Mesenchymal stem cell (in vitro differentiated cells and primary cell): ENCODE data around the gene SLC35F1.
A peak's percentile ranks its signal among the peaks of the same experiment; 100 is the strongest.

Experiments
- DNase-seq: peaks from one replicate; pipeline ENCODE4 v3.0.0-alpha.2; 2013
- H2AFZ ChIP-seq: one replicate; pipeline ENCODE4 v1.6.1; 2013; ENCODE audit warnings: low read depth, mild to moderate bottlenecking, control low read depth, inconsistent platforms, low read length, moderate library complexity
- H2AK5ac ChIP-seq: 2 replicates; pipeline ENCODE4 v1.6.1; 2013; ENCODE audit warnings: low read length, moderate library complexity, mild to moderate bottlenecking, inconsistent platforms; ENCODE audit not compliant: severe bottlenecking
- H2BK120ac ChIP-seq: one replicate; pipeline ENCODE4 v1.6.1; 2013; ENCODE audit warnings: low read depth, mild to moderate bottlenecking, inconsistent platforms, low read length, moderate library complexity
- H2BK12ac ChIP-seq, 2 experiments: one replicate each; pipeline ENCODE4 v1.6.1; 2013; ENCODE audit warnings: inconsistent platforms in 2 of 2, low read length in 2 of 2, mild to moderate bottlenecking in 2 of 2, moderate library complexity in 2 of 2, control low read depth in 1 of 2
- H2BK15ac ChIP-seq: one replicate; pipeline ENCODE4 v1.6.1; 2013; ENCODE audit warnings: mild to moderate bottlenecking, low read depth, inconsistent platforms; ENCODE audit not compliant: poor library complexity, severe bottlenecking
- H2BK5ac ChIP-seq: 2 replicates; pipeline ENCODE4 v1.6.1; 2013; ENCODE audit warnings: low read depth, mild to moderate bottlenecking, low read length, control low read depth, inconsistent platforms; ENCODE audit not compliant: poor library complexity, severe bottlenecking
- H3K14ac ChIP-seq, 2 experiments: one replicate each; pipeline ENCODE4 v1.6.1; 2013; ENCODE audit warnings: inconsistent platforms in 2 of 2, low read length in 2 of 2, control low read depth in 1 of 2, mild to moderate bottlenecking in 1 of 2, moderate library complexity in 1 of 2
- H3K18ac ChIP-seq, 2 experiments: one replicate each; pipeline ENCODE4 v1.6.1; 2013; ENCODE audit warnings: inconsistent platforms in 2 of 2, low read length in 2 of 2, control low read depth in 1 of 2, low read depth in 1 of 2, mild to moderate bottlenecking in 1 of 2
- H3K23ac ChIP-seq, 2 experiments: one replicate each; pipeline ENCODE4 v1.6.1; 2013; ENCODE audit warnings: inconsistent platforms in 2 of 2, low read length in 2 of 2, mild to moderate bottlenecking in 2 of 2, moderate library complexity in 2 of 2, control low read depth in 1 of 2
- H3K27ac ChIP-seq: 2 replicates; pipeline ENCODE4 v1.5.1; 2013; ENCODE audit warnings: mild to moderate bottlenecking, moderate library complexity, low read length, control low read depth, inconsistent platforms; ENCODE audit not compliant: poor library complexity, severe bottlenecking
- H3K27me3 ChIP-seq, 2 experiments: 2 replicates each; pipeline versions ENCODE4 v1.6.1 to v1.7.0; 2013; ENCODE audit warnings: low read length in 2 of 2, mild to moderate bottlenecking in 2 of 2, moderate library complexity in 2 of 2, control low read depth in 1 of 2, inconsistent platforms in 1 of 2; ENCODE audit not compliant: control insufficient read depth in 1 of 2, insufficient read depth in 1 of 2
- H3K36me3 ChIP-seq, 2 experiments: 2 replicates each; pipeline versions ENCODE4 v1.6.1 to v1.7.0; 2013; ENCODE audit warnings: low read length in 2 of 2, control low read depth in 1 of 2, inconsistent platforms in 1 of 2, low read depth in 1 of 2, mild to moderate bottlenecking in 1 of 2; ENCODE audit not compliant: insufficient read depth in 2 of 2, control insufficient read depth in 1 of 2
- H3K4ac ChIP-seq, 2 experiments: one replicate each; pipeline ENCODE4 v1.6.1; 2013; ENCODE audit warnings: inconsistent platforms in 2 of 2, low read length in 2 of 2, mild to moderate bottlenecking in 2 of 2, moderate library complexity in 2 of 2, control low read depth in 1 of 2, low read depth in 1 of 2
- H3K4me1 ChIP-seq: 2 replicates; pipeline ENCODE4 v1.6.1; 2013; ENCODE audit warnings: low read depth, low read length, control low read depth; ENCODE audit not compliant: control insufficient read depth, insufficient read depth
- H3K4me2 ChIP-seq: 2 replicates; pipeline ENCODE4 v1.6.1; 2013; ENCODE audit warnings: low read length, mild to moderate bottlenecking, inconsistent platforms; ENCODE audit not compliant: poor library complexity, severe bottlenecking
- H3K4me3 ChIP-seq, 2 experiments: 2 replicates each; pipeline versions ENCODE4 v1.5.1 to v1.7.0; 2013; ENCODE audit warnings: low read length in 2 of 2, mild to moderate bottlenecking in 2 of 2, control low read depth in 1 of 2, low read depth in 1 of 2; ENCODE audit not compliant: insufficient read depth in 1 of 2
- H3K79me1 ChIP-seq: replicated peaks from 2 replicates; pipeline ENCODE4 v1.6.1; 2013; ENCODE audit warnings: mild to moderate bottlenecking, control low read depth, low read length, inconsistent platforms; ENCODE audit not compliant: poor library complexity, severe bottlenecking
- H3K9ac ChIP-seq: 2 replicates; pipeline ENCODE4 v1.7.0; 2013; ENCODE audit warnings: mild to moderate bottlenecking, low read length, moderate library complexity
- H3K9me3 ChIP-seq: 2 replicates; pipeline ENCODE4 v1.7.0; 2013; ENCODE audit warnings: mild to moderate bottlenecking, low read length; ENCODE audit not compliant: control insufficient read depth
- H4K8ac ChIP-seq: one replicate; pipeline ENCODE4 v1.6.1; 2013; ENCODE audit warnings: inconsistent platforms, mild to moderate bottlenecking, low read length, moderate library complexity
- H4K91ac ChIP-seq: one replicate; pipeline ENCODE4 v1.6.1; 2013; ENCODE audit warnings: mild to moderate bottlenecking, low read length, inconsistent platforms
- WGBS: methylation state at CpG from one replicate; pipeline ENCODE4 v1.1.7; 2013; ENCODE audit warnings: mixed read lengths; 5-methylcytosine and 5-hydroxymethylcytosine counted together

SLC35F1 gene

GRCh38 chr6:118324116-118324515, 417.1 kb downstream of the SLC35F1 start:
- H3K27me3 ChIP-seq, result no peaks in the 10 kb centered on the region
- no peak overlapping the region for H3K18ac ChIP-seq
- WGBS, result 80% methylated on average over 5 of the region's 5 CpGs

DNA sequence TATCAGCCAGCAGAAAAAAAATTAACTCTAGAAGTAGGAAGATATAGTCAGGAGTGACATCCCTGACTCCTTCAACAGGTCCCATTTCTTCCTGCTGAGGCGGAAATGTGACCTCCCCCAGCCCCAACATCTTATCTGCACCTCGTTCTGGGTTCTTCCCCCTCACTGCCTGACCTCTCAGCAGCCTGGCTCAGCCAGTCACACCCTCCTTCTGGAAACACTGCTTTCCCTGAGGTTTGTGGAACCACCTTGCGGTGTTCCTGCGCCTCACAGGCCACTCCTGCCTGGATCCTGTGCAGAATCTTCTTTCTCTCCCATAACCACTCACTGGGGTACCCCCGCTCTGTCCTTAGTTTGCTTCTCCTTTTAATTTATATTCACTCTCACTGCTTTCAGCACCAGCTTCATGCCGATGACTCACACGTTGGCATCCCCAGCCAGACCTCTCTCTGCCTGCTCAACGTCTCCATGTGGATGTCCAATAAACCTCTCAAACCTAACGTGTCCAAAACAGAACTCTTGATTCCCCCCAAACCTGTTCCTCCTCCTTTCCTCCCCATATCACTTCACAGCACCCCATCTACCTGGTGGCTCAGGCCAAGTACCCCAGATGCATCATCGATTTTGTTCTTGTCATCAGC, 418.3 kb downstream of the SLC35F1 start:
- Histone ChIP-seq H3K27ac (no peak overlapping the region), H3K4me2 (no peak overlapping the region), H2AK5ac (no peak overlapping the region), H3K9me3 (no peaks in the 10 kb centered on the region), H3K79me1 (no peaks in the 10 kb centered on the region), H3K18ac (peak overlapping the region in 1 of 2 experiments; percentile 91), H3K36me3 (no peaks in the 10 kb centered on the region), H2BK15ac (no peak overlapping the region), H3K27me3 (no peaks in the 10 kb centered on the region), H2BK120ac (no peak overlapping the region), H3K9ac (no peak overlapping the region), H4K8ac (no peak overlapping the region), H2BK12ac (peak overlapping the region in 1 of 2 experiments; percentile 95), H2AFZ (no peak overlapping the region), H3K23ac (no peak overlapping the region), H3K4ac (peak overlapping the region in 1 of 2 experiments; percentile 56), H4K91ac (no peak overlapping the region), H3K14ac (peak overlapping the region in 1 of 2 experiments; percentile 90), H3K4me1 (peaks cover 3% of the 10 kb centered on the region), H2BK5ac (no peak overlapping the region), H3K4me3 (no peak overlapping the region)
- 64% methylated on average over 10 of the region's 10 CpGs for WGBS
- DNase-seq, result peak; percentile 38

More at GRCh38 chr6:118324116-118324515, 417.1 kb downstream of the SLC35F1 start:
- Histone ChIP-seq H3K4me1 (peaks cover 4% of the 10 kb centered on the region), H2AK5ac (no peak overlapping the region), H4K91ac (no peak overlapping the region), H4K8ac (no peak overlapping the region), H3K9ac (no peak overlapping the region), H3K9me3 (no peaks in the 10 kb centered on the region), H3K4me3 (no peak overlapping the region), H2BK5ac (no peak overlapping the region), H2BK15ac (no peak overlapping the region), H3K36me3 (no peaks in the 10 kb centered on the region), H3K27ac (no peak overlapping the region), H2BK120ac (no peak overlapping the region), H3K14ac (no peak overlapping the region), H2AFZ (no peak overlapping the region), H3K4me2 (no peak overlapping the region), H3K23ac (no peak overlapping the region), H3K4ac (no peak overlapping the region), H2BK12ac (peak overlapping the region in 1 of 2 experiments; percentile 67), H3K79me1 (no peaks in the 10 kb centered on the region)
- DNase-seq, result no peak

DNA sequence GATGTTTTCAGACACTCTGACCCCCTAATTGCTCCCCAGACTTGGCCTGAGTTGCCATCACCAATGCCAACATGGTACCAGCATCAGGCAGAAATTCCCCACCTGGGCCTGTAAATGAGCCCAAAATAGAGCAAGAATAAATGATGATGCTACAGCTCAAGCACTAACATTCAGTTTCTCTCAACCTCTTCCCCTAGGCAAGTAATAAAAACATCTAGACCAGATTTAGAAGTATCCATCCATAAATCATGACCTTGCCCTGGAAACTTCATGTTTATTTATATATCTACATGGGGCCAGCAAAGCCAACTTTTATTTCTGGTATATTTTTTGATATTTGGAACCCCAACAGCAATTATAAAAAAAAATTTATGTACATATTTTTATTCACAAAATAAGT, 419.6 kb downstream of the SLC35F1 start:
- H2BK15ac ChIP-seq, result no peak overlapping the region
- no peak overlapping the region for H2AK5ac ChIP-seq
- H3K9ac ChIP-seq, result no peak overlapping the region
- H2BK120ac ChIP-seq, result no peak overlapping the region
- H3K18ac ChIP-seq, result peak overlapping the region; percentile 28 to 32
- H4K8ac ChIP-seq, result no peak overlapping the region
- H2AFZ ChIP-seq, result no peak overlapping the region
- no peak overlapping the region for H4K91ac ChIP-seq
- H3K4me2 ChIP-seq, result no peak overlapping the region
- H3K79me1 ChIP-seq, result no peaks in the 10 kb centered on the region
- H3K36me3 ChIP-seq, result no peaks in the 10 kb centered on the region
- peak overlapping the region in 1 of 2 experiments; percentile 68 for H3K4ac ChIP-seq
- H2BK5ac ChIP-seq, result no peak overlapping the region
- DNase-seq, result no peak
- no peak overlapping the region for H3K23ac ChIP-seq
- H3K14ac ChIP-seq, result peak overlapping the region in 1 of 2 experiments; percentile 37
- no peak overlapping the region for H3K27ac ChIP-seq
- peak overlapping the region; percentile 28 to 84 for H2BK12ac ChIP-seq
- no peaks in the 10 kb centered on the region for H3K9me3 ChIP-seq
- H3K27me3 ChIP-seq, result no peaks in the 10 kb centered on the region
- peaks cover 3% of the 10 kb centered on the region for H3K4me1 ChIP-seq
- H3K4me3 ChIP-seq, result no peak overlapping the region

GRCh38 chr6:118327237-118327636, 420.2 kb downstream of the SLC35F1 start:
- Histone ChIP-seq H3K23ac (no peak overlapping the region), H4K91ac (no peak overlapping the region)

More at GRCh38 chr6:118327237-118327636, 420.2 kb downstream of the SLC35F1 start:
- no peak overlapping the region for H3K14ac ChIP-seq
- no peaks in the 10 kb centered on the region for H3K27me3 ChIP-seq
- peak overlapping the region; percentile 14 to 40 for H2BK12ac ChIP-seq
- peaks cover 3% of the 10 kb centered on the region for H3K4me1 ChIP-seq
- no peak overlapping the region for H2BK5ac ChIP-seq
- H3K18ac ChIP-seq, result no peak overlapping the region
- H3K27ac ChIP-seq, result no peak overlapping the region
- H3K4me3 ChIP-seq, result no peak overlapping the region
- DNase-seq, result no peak
- no peaks in the 10 kb centered on the region for H3K36me3 ChIP-seq
- no peak overlapping the region for H2AFZ ChIP-seq
- H3K79me1 ChIP-seq, result no peaks in the 10 kb centered on the region
- no peaks in the 10 kb centered on the region for H3K9me3 ChIP-seq
- H3K4me2 ChIP-seq, result no peak overlapping the region
- H2AK5ac ChIP-seq, result no peak overlapping the region
- no peak overlapping the region for H4K8ac ChIP-seq
- no peak overlapping the region for H2BK120ac ChIP-seq
- H3K9ac ChIP-seq, result no peak overlapping the region
- H2BK15ac ChIP-seq, result no peak overlapping the region
- H3K4ac ChIP-seq, result no peak overlapping the region
